ENCODE results near the gene PITRM1. TPM values are rescaled to one million over a fixed set of nuclear protein-coding genes. Genes with fewer than 3 reads are reported as not detected.

PITRM1 gene
- total RNA-seq, 5 donors from 2014 or later (not counting 1 experiment from before 2014, with no cell fraction given), result 73.9 to 89.5 (median 81.0) TPM

DNA sequence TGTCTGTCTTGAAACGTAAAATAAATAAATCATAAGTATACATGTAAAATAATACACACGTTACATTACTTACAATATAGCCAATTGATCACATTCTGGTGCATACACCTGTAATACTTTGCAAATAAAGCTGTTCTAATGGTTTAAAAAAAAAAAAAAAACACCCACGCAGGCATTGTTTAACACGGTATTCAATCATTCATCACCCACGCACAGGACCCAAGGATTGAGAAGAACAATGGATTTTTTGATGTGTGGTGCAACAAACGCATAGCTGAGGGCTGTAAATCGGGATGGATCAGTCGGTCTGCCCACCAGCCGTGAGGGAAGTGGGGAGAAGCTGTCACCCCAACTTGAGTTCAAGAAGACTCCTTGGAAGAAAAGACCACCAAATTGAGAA lies 8.7 kb downstream of the PITRM1 start:
- no peak overlapping the region for H3K27ac ChIP-seq (ENCODE audit: low read length)
- no peaks in the 10 kb centered on the region for H3K9me3 Mint-ChIP-seq

DNA sequence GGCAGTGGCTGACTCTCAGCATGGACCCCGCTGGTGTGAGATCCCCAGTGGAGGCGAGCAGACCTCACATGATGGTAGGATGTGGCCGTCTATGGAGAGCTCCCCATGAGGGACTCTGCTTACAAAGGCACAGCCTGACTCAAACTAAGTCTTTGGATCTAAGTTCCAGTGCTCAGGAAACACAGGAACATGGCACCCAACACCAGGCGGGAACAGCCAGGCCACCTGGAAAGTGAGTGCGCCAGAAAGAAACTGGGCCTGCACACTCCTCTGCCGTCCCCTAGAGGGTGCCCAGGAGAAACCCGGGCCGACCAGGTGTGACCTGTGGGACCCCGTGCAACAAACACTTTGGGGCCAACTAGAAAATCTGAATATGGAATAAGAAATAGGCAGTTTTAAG lies 10.0 kb downstream of the PITRM1 start:
- ATAC-seq (replicated peaks in 1 of 4), result no peak
- no peak overlapping the region for H3K27ac Mint-ChIP-seq
- no peaks in the 10 kb centered on the region for H3K27me3 Mint-ChIP-seq
- no peaks in the 10 kb centered on the region for H3K4me1 Mint-ChIP-seq
- H3K27me3 ChIP-seq (replicated peaks in 1 of 2; ENCODE audit: control insufficient read depth in 2 of 2, extremely low read depth in 1 of 2, insufficient read depth in 2 of 2, low read length in 1 of 2), result no peaks in the 10 kb centered on the region
- 98% methylated on average over 9 of the region's 9 CpGs for WGBS (ENCODE audit: insufficient coverage)
- no peaks in the 10 kb centered on the region for H3K9me3 ChIP-seq
- H3K36me3 ChIP-seq (ENCODE audit: control insufficient read depth in 2 of 2, extremely low read depth in 1 of 2, insufficient read depth in 1 of 2, low read length in 1 of 2), result peaks cover 14 to 93% of the 10 kb centered on the region in 2 donors
- no peak overlapping the region for H3K4me3 ChIP-seq (ENCODE audit: control insufficient read depth in 1 of 2, extremely low read depth in 1 of 2, low read length in 1 of 2)
- H3K4me3 Mint-ChIP-seq, result no peak overlapping the region
- H3K36me3 Mint-ChIP-seq, result peaks cover 76% of the 10 kb centered on the region
- H3K27ac ChIP-seq (ENCODE audit: low read length), result no peak overlapping the region
- DNase-seq, result no peak
- POLR2A ChIA-PET, result no interaction called here
- no peaks in the 10 kb centered on the region for H3K4me1 ChIP-seq (ENCODE audit: control insufficient read depth in 1 of 2, extremely low read depth in 1 of 2, insufficient read depth in 2 of 2, low read length in 2 of 2)
- CTCF ChIA-PET, result no interaction called here
- no peaks in the 10 kb centered on the region for H3K9me3 Mint-ChIP-seq

More for the DNA sequence above, 8.7 kb downstream of the PITRM1 start:
- Histone ChIP-seq H3K9me3 (no peaks in the 10 kb centered on the region), H3K4me3 (ENCODE audit: control insufficient read depth in 1 of 2, extremely low read depth in 1 of 2, low read length in 1 of 2) (no peak overlapping the region), H3K4me1 (ENCODE audit: control insufficient read depth in 1 of 2, extremely low read depth in 1 of 2, insufficient read depth in 2 of 2, low read length in 2 of 2) (no peaks in the 10 kb centered on the region), H3K36me3 (ENCODE audit: control insufficient read depth in 2 of 2, extremely low read depth in 1 of 2, insufficient read depth in 1 of 2, low read length in 1 of 2) (peaks cover 20 to 93% of the 10 kb centered on the region in 2 donors), H3K27me3 (replicated peaks in 1 of 2; ENCODE audit: control insufficient read depth in 2 of 2, extremely low read depth in 1 of 2, insufficient read depth in 2 of 2, low read length in 1 of 2) (no peaks in the 10 kb centered on the region)
- DNase-seq (no peak), ATAC-seq (replicated peaks in 1 of 4) (no peak)
- WGBS (ENCODE audit: insufficient coverage), result 100% methylated on average over 4 of the region's 9 CpGs
- ChIA-PET POLR2A (interaction anchor here in 1 of 2 donors (1.1 kb wide), 1 partner anchor 9 kb away, joined by 3 read pairs; the partner anchor contains the start of gene PITRM1), CTCF (interaction anchor here (1.0 to 1.2 kb wide), 3 partner anchors 10 to 32 kb away, joined by 3 to 4 read pairs (median 3); no protein-coding TSS in a partner anchor)
- Mint-ChIP-seq H3K4me3 (no peak overlapping the region), H3K4me1 (peaks cover 0 to 2% (median 0%) of the 10 kb centered on the region in 3 donors), H3K36me3 (peaks cover 75% of the 10 kb centered on the region), H3K27me3 (no peaks in the 10 kb centered on the region), H3K27ac (no peak overlapping the region)

DNA sequence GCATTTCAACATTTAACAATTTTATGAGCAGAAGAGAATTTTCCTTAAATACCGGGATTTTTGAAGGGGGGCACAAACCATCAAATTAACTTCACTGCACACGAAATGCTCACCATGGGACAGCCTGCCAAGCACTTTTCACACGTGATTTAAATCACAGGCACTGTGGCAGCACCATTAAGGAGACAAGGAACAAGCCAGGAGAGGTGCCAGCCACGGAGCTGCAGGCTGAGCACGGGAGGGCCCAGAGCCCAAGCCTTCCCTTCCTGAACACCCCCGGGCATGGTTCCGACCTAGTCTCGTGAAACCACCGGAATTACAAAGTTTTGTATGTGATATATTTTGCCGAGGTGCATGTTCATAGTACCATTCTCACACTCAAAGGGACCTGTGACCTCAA lies 13.4 kb downstream of the PITRM1 start:
- ChIA-PET POLR2A (no interaction called here), CTCF (no interaction called here)
- Histone ChIP-seq H3K4me1 (ENCODE audit: control insufficient read depth in 1 of 2, extremely low read depth in 1 of 2, insufficient read depth in 2 of 2, low read length in 2 of 2) (no peaks in the 10 kb centered on the region), H3K9me3 (no peaks in the 10 kb centered on the region), H3K27ac (ENCODE audit: low read length) (no peak overlapping the region), H3K4me3 (ENCODE audit: control insufficient read depth in 1 of 2, extremely low read depth in 1 of 2, low read length in 1 of 2) (no peak overlapping the region), H3K27me3 (replicated peaks in 1 of 2; ENCODE audit: control insufficient read depth in 2 of 2, extremely low read depth in 1 of 2, insufficient read depth in 2 of 2, low read length in 1 of 2) (no peaks in the 10 kb centered on the region), H3K36me3 (ENCODE audit: control insufficient read depth in 2 of 2, extremely low read depth in 1 of 2, insufficient read depth in 1 of 2, low read length in 1 of 2) (peaks cover 0 to 88% of the 10 kb centered on the region in 2 donors)
- H3K36me3 Mint-ChIP-seq, result peaks cover 69% of the 10 kb centered on the region
- WGBS (ENCODE audit: insufficient coverage), result 96% methylated on average over 5 of the region's 10 CpGs
- H3K9me3 Mint-ChIP-seq, result no peaks in the 10 kb centered on the region
- DNase-seq (no peak), ATAC-seq (replicated peaks in 1 of 4) (no peak)
- H3K4me3 Mint-ChIP-seq, result no peak overlapping the region
- H3K27ac Mint-ChIP-seq, result no peak overlapping the region
- no peaks in the 10 kb centered on the region for H3K4me1 Mint-ChIP-seq
- no peaks in the 10 kb centered on the region for H3K27me3 Mint-ChIP-seq

- H3K36me3 Mint-ChIP-seq, result peaks cover 76% of the 10 kb centered on the region
- DNase-seq, result no peak
- H3K27ac Mint-ChIP-seq, result no peak overlapping the region
- CTCF ChIA-PET, result no interaction called here
- H3K4me3 ChIP-seq (ENCODE audit: control insufficient read depth in 1 of 2, extremely low read depth in 1 of 2, low read length in 1 of 2), result no peak overlapping the region
- no peaks in the 10 kb centered on the region for H3K27me3 ChIP-seq (replicated peaks in 1 of 2; ENCODE audit: control insufficient read depth in 2 of 2, extremely low read depth in 1 of 2, insufficient read depth in 2 of 2, low read length in 1 of 2)
- H3K27ac ChIP-seq (ENCODE audit: low read length), result no peak overlapping the region
- H3K36me3 ChIP-seq (ENCODE audit: control insufficient read depth in 2 of 2, extremely low read depth in 1 of 2, insufficient read depth in 1 of 2, low read length in 1 of 2), result peaks cover 11 to 89% of the 10 kb centered on the region in 2 donors
- H3K4me1 ChIP-seq (ENCODE audit: control insufficient read depth in 1 of 2, extremely low read depth in 1 of 2, insufficient read depth in 2 of 2, low read length in 2 of 2), result no peaks in the 10 kb centered on the region
- no peaks in the 10 kb centered on the region for H3K4me1 Mint-ChIP-seq
- WGBS (ENCODE audit: insufficient coverage), result 97% methylated on average over 8 of the region's 10 CpGs
- no peaks in the 10 kb centered on the region for H3K9me3 Mint-ChIP-seq
- H3K4me3 Mint-ChIP-seq, result no peak overlapping the region
- no peaks in the 10 kb centered on the region for H3K9me3 ChIP-seq
- H3K27me3 Mint-ChIP-seq, result no peaks in the 10 kb centered on the region
- no peak for ATAC-seq (replicated peaks in 1 of 4)
- POLR2A ChIA-PET, result no interaction called here
Observed at GRCh38 chr10:3154666-3155065, 17.9 kb downstream of the PITRM1 start.

DNA sequence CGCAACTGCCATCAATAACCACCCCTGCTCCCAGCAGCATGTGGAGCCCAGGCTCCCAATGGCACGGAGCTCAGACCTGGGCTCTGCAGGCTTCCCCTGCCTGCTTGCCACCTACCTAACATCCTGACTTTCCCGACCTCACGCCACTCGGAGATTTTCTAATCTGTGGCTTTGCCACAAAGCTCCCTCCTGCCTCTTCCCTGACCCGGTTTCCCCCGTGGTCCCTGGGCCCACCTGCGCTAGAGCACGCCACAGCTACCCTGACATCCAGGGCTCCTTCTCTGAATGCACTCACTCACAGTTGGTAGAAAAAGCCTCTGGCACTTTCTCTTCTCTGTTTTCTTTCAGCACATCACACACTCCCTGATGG lies 20.0 kb downstream of the PITRM1 start:
- Mint-ChIP-seq H3K36me3 (peaks cover 75% of the 10 kb centered on the region), H3K27ac (no peak overlapping the region), H3K9me3 (no peaks in the 10 kb centered on the region), H3K4me1 (no peaks in the 10 kb centered on the region), H3K27me3 (no peaks in the 10 kb centered on the region), H3K4me3 (no peak overlapping the region)
- DNase-seq (no peak), ATAC-seq (replicated peaks in 1 of 4) (no peak)
- Histone ChIP-seq H3K36me3 (ENCODE audit: control insufficient read depth in 2 of 2, extremely low read depth in 1 of 2, insufficient read depth in 1 of 2, low read length in 1 of 2) (peaks cover 15 to 89% of the 10 kb centered on the region in 2 donors), H3K4me3 (ENCODE audit: control insufficient read depth in 1 of 2, extremely low read depth in 1 of 2, low read length in 1 of 2) (no peak overlapping the region), H3K9me3 (no peaks in the 10 kb centered on the region), H3K27me3 (replicated peaks in 1 of 2; ENCODE audit: control insufficient read depth in 2 of 2, extremely low read depth in 1 of 2, insufficient read depth in 2 of 2, low read length in 1 of 2) (no peaks in the 10 kb centered on the region), H3K4me1 (ENCODE audit: control insufficient read depth in 1 of 2, extremely low read depth in 1 of 2, insufficient read depth in 2 of 2, low read length in 2 of 2) (no peaks in the 10 kb centered on the region), H3K27ac (ENCODE audit: low read length) (no peak overlapping the region)
- ChIA-PET POLR2A (no interaction called here), CTCF (no interaction called here)
- 87% methylated on average over 9 of the region's 9 CpGs for WGBS (ENCODE audit: insufficient coverage)

- ATAC-seq (replicated peaks in 1 of 4) (no peak), DNase-seq (no peak)
- POLR2A ChIA-PET, result no interaction called here
- H3K9me3 ChIP-seq, result no peaks in the 10 kb centered on the region
- H3K4me1 ChIP-seq (ENCODE audit: control insufficient read depth in 1 of 2, extremely low read depth in 1 of 2, insufficient read depth in 2 of 2, low read length in 2 of 2), result no peaks in the 10 kb centered on the region
- Mint-ChIP-seq H3K9me3 (no peaks in the 10 kb centered on the region), H3K27me3 (no peaks in the 10 kb centered on the region), H3K4me1 (no peaks in the 10 kb centered on the region), H3K27ac (no peak overlapping the region), H3K36me3 (peaks cover 77% of the 10 kb centered on the region), H3K4me3 (no peak overlapping the region)
- H3K27ac ChIP-seq (ENCODE audit: low read length), result no peak overlapping the region
- 96% methylated on average over 12 of the region's 13 CpGs for WGBS (ENCODE audit: insufficient coverage)
- H3K4me3 ChIP-seq (ENCODE audit: control insufficient read depth in 1 of 2, extremely low read depth in 1 of 2, low read length in 1 of 2), result no peak overlapping the region
- peaks cover 19 to 90% of the 10 kb centered on the region in 2 donors for H3K36me3 ChIP-seq (ENCODE audit: control insufficient read depth in 2 of 2, extremely low read depth in 1 of 2, insufficient read depth in 1 of 2, low read length in 1 of 2)
- H3K27me3 ChIP-seq (replicated peaks in 1 of 2; ENCODE audit: control insufficient read depth in 2 of 2, extremely low read depth in 1 of 2, insufficient read depth in 2 of 2, low read length in 1 of 2), result no peaks in the 10 kb centered on the region
- CTCF ChIA-PET, result no interaction called here
Observed at GRCh38 chr10:3151889-3152565, 20.6 kb downstream of the PITRM1 start.
